CD14-positive monocyte (primary cell): ENCODE data around the gene MUS81. TPM values are rescaled to one million over a fixed set of nuclear protein-coding genes. Genes with fewer than 3 reads are reported as not detected.

ENCODE experiments used
- DNase-seq, 3 donors: peaks; one replicate each; pipeline ENCODE4 v3.0.0-alpha.2; 2011 to 2022
- H2AFZ ChIP-seq: 2 replicates; pipeline ENCODE4 v1.6.0; 2012; ENCODE audit warnings: mild to moderate bottlenecking, low read depth, low read length, inconsistent platforms; ENCODE audit not compliant: insufficient read depth, poor library complexity, severe bottlenecking
- H3K27ac ChIP-seq, 2 donors: 1 replicate in 1 of 2; 2 replicates in 1 of 2; pipeline ENCODE4 v1.5.1; 2012 to 2013; ENCODE audit warnings: low read length in 2 of 2, control low read depth in 1 of 2, inconsistent platforms in 1 of 2, low read depth in 1 of 2, mild to moderate bottlenecking in 1 of 2
- H3K27me3 ChIP-seq, 2 donors: one replicate each; pipeline versions ENCODE4 v1.6.0 to v1.6.1; 2011 to 2013; ENCODE audit warnings: low read length in 2 of 2; ENCODE audit not compliant: control insufficient read depth in 2 of 2, insufficient read depth in 2 of 2
- H3K36me3 ChIP-seq, 2 donors: replicated peaks in 1 of 2; 1 replicate in 1 of 2; 2 replicates in 1 of 2; pipeline versions ENCODE4 v1.5.1 to v1.6.1; 2012 to 2013; ENCODE audit warnings: low read length in 2 of 2, control low read depth in 1 of 2, inconsistent platforms in 1 of 2, mild to moderate bottlenecking in 1 of 2; ENCODE audit not compliant: insufficient read depth in 2 of 2, control insufficient read depth in 1 of 2
- H3K4me1 ChIP-seq, 2 donors: 1 replicate in 1 of 2; 2 replicates in 1 of 2; pipeline versions ENCODE4 v1.5.1 to v1.6.1; 2012 to 2013; ENCODE audit warnings: low read length in 2 of 2, control low read depth in 1 of 2, inconsistent platforms in 1 of 2, mild to moderate bottlenecking in 1 of 2, moderate library complexity in 1 of 2; ENCODE audit not compliant: insufficient read depth in 2 of 2, control insufficient read depth in 1 of 2
- H3K4me2 ChIP-seq: replicated peaks from 2 replicates; pipeline ENCODE3; 2012; ENCODE audit warnings: low read length, moderate library complexity, mild to moderate bottlenecking; ENCODE audit not compliant: poor library complexity, severe bottlenecking; ENCODE audit errors: extremely low read depth
- H3K4me3 ChIP-seq, 3 experiments: fragments of 200-600 bp in 1 of 3; sonication (generic) in 1 of 3; replicated peaks in 1 of 3; 1 replicate in 2 of 3; 2 replicates in 1 of 3; pipeline ENCODE4 v1.5.1; 2011 to 2013; ENCODE audit warnings: low read length in 3 of 3, mild to moderate bottlenecking in 3 of 3, control low read depth in 2 of 3, low read depth in 2 of 3, inconsistent platforms in 1 of 3, moderate library complexity in 1 of 3
- H3K79me2 ChIP-seq: 2 replicates; pipeline ENCODE4 v1.6.0; 2012; ENCODE audit warnings: mild to moderate bottlenecking, control low read depth, inconsistent platforms, low read length, moderate library complexity; ENCODE audit not compliant: insufficient read depth
- H3K9ac ChIP-seq: 2 replicates; pipeline ENCODE4 v1.6.0; 2017; ENCODE audit warnings: low read length, mild to moderate bottlenecking; ENCODE audit not compliant: insufficient read depth, poor library complexity, severe bottlenecking
- H3K9me3 ChIP-seq, 2 donors: replicated peaks in 1 of 2; 1 replicate in 1 of 2; 2 replicates in 1 of 2; pipeline versions ENCODE4 v1.5.1 to v1.6.1; 2012 to 2013; ENCODE audit warnings: low read length in 2 of 2, control low read depth in 1 of 2; ENCODE audit not compliant: control insufficient read depth in 1 of 2, insufficient read depth in 1 of 2
- H4K20me1 ChIP-seq: 2 replicates; pipeline ENCODE4 v1.6.0; 2012; ENCODE audit warnings: mild to moderate bottlenecking, low read length, control low read depth, moderate library complexity; ENCODE audit not compliant: insufficient read depth
- H3K27ac Mint-ChIP-seq, 7 donors: one replicate each; pipeline ENCODE4 v1.8.0; 2020; ENCODE audit warnings: mild to moderate bottlenecking in 7 of 7, mixed read lengths in 7 of 7, moderate library complexity in 6 of 7, inconsistent platforms in 2 of 7
- H3K27me3 Mint-ChIP-seq, 3 donors: one replicate each; pipeline ENCODE4 v1.8.0; 2021 to 2022; ENCODE audit warnings: low read depth in 3 of 3, mild to moderate bottlenecking in 3 of 3, mixed read lengths in 3 of 3, moderate library complexity in 3 of 3, inconsistent platforms in 1 of 3
- H3K36me3 Mint-ChIP-seq, 2 donors: one replicate each; pipeline ENCODE4 v1.8.0; 2020; ENCODE audit warnings: mixed read lengths in 2 of 2, inconsistent platforms in 1 of 2, mild to moderate bottlenecking in 1 of 2
- H3K4me1 Mint-ChIP-seq: one replicate; pipeline ENCODE4 v1.8.0; 2020; ENCODE audit warnings: mild to moderate bottlenecking, mixed read lengths
- H3K4me3 Mint-ChIP-seq, 2 donors: one replicate each; pipeline ENCODE4 v1.8.0; 2020; ENCODE audit warnings: mild to moderate bottlenecking in 2 of 2, mixed read lengths in 2 of 2, moderate library complexity in 1 of 2
- H3K9me3 Mint-ChIP-seq, 7 donors: one replicate each; pipeline ENCODE4 v1.8.0; 2020 to 2022; ENCODE audit warnings: mixed read lengths in 7 of 7, mild to moderate bottlenecking in 6 of 7, moderate library complexity in 6 of 7, inconsistent platforms in 2 of 7
- WGBS: methylation state at CpG from one replicate; pipeline ENCODE4 v1.1.5; 2013; ENCODE audit warnings: missing lambda C conversion rate; ENCODE audit not compliant: insufficient coverage; 5-methylcytosine and 5-hydroxymethylcytosine counted together
- intact Hi-C, 2 donors: fragments of 100-400 bp; cut with micrococcal nuclease; formaldehyde crosslinking; loops; one replicate each; pipeline versions ENCODE4 v1.15.0 to v1.15.1; 2023
- polyA plus RNA-seq, 3 donors: library from polyadenylated mRNA; depleted of rRNA in 1 of 3; unstranded in 2 of 3; stranded (reverse) in 1 of 3; fragments of 300-500 nt in 2 of 3; fragments of >200 nt in 1 of 3; fragmentation: Illumina TruSeq in 2 of 3; gene quantifications; 1 replicate in 2 of 3; 2 replicates in 1 of 3; pipeline ENCODE4 v1.2.3, GENCODE V29; 2012 to 2021
- TF ChIP-seq, protein P1 (sequence below): fragments of 200-600 bp; IDR thresholded peaks from one replicate; pipeline ENCODE4 v1.8.0; 2022; ENCODE audit warnings: antibody characterized with exemption, mild to moderate bottlenecking

MUS81 gene
- polyA plus RNA-seq, 3 donors: 15.0 to 87.5 (median 16.4) TPM

- Histone ChIP-seq H3K9ac (no peak overlapping the region), H3K4me1 (peaks cover 26 to 31% of the 10 kb centered on the region in 2 donors), H3K27ac (no peak overlapping the region), H3K27me3 (no peaks in the 10 kb centered on the region), H3K79me2 (peaks cover 12% of the 10 kb centered on the region), H3K4me2 (no peak overlapping the region), H3K9me3 (no peaks in the 10 kb centered on the region), H2AFZ (peak overlapping the region; percentile 49), H3K4me3 (no peak overlapping the region), H4K20me1 (no peaks in the 10 kb centered on the region), H3K36me3 (no peaks in the 10 kb centered on the region)
- peaks cover 32% of the 10 kb centered on the region for H3K4me1 Mint-ChIP-seq
- TF ChIP-seq, protein P1, sequence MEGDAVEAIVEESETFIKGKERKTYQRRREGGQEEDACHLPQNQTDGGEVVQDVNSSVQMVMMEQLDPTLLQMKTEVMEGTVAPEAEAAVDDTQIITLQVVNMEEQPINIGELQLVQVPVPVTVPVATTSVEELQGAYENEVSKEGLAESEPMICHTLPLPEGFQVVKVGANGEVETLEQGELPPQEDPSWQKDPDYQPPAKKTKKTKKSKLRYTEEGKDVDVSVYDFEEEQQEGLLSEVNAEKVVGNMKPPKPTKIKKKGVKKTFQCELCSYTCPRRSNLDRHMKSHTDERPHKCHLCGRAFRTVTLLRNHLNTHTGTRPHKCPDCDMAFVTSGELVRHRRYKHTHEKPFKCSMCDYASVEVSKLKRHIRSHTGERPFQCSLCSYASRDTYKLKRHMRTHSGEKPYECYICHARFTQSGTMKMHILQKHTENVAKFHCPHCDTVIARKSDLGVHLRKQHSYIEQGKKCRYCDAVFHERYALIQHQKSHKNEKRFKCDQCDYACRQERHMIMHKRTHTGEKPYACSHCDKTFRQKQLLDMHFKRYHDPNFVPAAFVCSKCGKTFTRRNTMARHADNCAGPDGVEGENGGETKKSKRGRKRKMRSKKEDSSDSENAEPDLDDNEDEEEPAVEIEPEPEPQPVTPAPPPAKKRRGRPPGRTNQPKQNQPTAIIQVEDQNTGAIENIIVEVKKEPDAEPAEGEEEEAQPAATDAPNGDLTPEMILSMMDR: no peak
- intact Hi-C loops: no loop called here
- 37% methylated on average over 8 of the region's 8 CpGs for WGBS
- H3K9me3 Mint-ChIP-seq: peaks cover 0 to 2% (median 0%) of the 10 kb centered on the region in 7 donors
- peaks cover 0 to 4% (median 2%) of the 10 kb centered on the region in 3 donors for H3K27me3 Mint-ChIP-seq
- no peak overlapping the region for H3K4me3 Mint-ChIP-seq
- peaks cover 0 to 5% of the 10 kb centered on the region in 2 donors for H3K36me3 Mint-ChIP-seq
- peak; percentile 12 to 56 (median 22) for DNase-seq
- no peak overlapping the region for H3K27ac Mint-ChIP-seq
Observed at GRCh38 chr11:65821107-65821506, 39.1 kb upstream of the MUS81 start.

DNA sequence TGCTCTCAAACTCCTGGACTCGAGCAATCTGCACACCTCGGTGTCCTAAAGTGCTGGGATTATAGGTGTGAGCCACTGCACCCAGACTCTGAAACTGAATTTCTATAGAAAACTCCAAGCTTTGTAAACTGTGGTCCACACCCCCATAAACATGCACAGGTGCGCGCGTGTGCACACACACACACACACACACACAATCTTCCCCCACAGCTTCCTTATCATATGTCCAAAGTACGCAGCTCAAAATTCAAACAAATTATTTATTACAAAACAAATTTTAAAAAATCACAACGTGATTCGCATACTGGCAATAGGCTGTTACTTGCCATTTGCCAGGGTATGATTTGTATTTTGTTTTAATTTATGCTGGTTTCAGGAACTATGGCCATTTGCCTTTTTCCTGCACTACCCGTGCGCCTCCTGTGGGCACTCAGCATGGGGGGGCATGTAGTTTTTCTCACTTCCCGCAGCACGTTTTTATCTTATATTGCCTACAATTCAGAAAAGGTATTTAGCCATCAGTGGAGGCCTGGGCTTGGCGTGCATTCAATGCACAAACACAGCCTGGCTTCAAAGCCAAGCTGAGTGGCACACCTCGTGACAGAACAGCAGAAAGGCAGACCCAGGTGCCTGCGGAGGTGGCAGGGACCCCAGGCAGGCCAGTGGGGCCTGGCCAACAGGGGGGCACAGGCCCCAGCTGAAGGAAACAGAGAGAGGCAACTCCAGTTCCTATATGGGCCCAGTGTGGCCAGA lies 37.3 kb upstream of the MUS81 start:
- H3K36me3 ChIP-seq: no peaks in the 10 kb centered on the region
- TF ChIP-seq, protein P1: no peak
- intact Hi-C loops: no loop called here
- no peak overlapping the region for H3K4me3 ChIP-seq
- no peak for DNase-seq
- Mint-ChIP-seq H3K9me3 (peaks cover 0 to 2% (median 0%) of the 10 kb centered on the region in 7 donors), H3K27ac (no peak overlapping the region), H3K27me3 (peaks cover 0 to 6% (median 2%) of the 10 kb centered on the region in 3 donors), H3K4me3 (no peak overlapping the region), H3K36me3 (no peaks in the 10 kb centered on the region), H3K4me1 (peaks cover 23% of the 10 kb centered on the region)
- no peak overlapping the region for H3K27ac ChIP-seq
- WGBS: 82% methylated on average over 10 of the region's 15 CpGs
- no peaks in the 10 kb centered on the region for H3K27me3 ChIP-seq
- peaks cover 15 to 17% of the 10 kb centered on the region in 2 donors for H3K4me1 ChIP-seq
- no peak overlapping the region for H3K4me2 ChIP-seq
- no peaks in the 10 kb centered on the region for H3K9me3 ChIP-seq
- H3K9ac ChIP-seq: no peak overlapping the region
- no peak overlapping the region for H2AFZ ChIP-seq
- H4K20me1 ChIP-seq: no peaks in the 10 kb centered on the region
- no peaks in the 10 kb centered on the region for H3K79me2 ChIP-seq
